AG09309 (cell line): ENCODE measurements around the gene TMEM129.

Experiments
- DNase-seq: peaks from one replicate; pipeline ENCODE4 v3.0.0-alpha.2; 2010; ENCODE audit warnings: low read depth
- H3K4me3 ChIP-seq: 2 replicates; pipeline ENCODE4 v1.5.1; 2011; ENCODE audit warnings: mild to moderate bottlenecking, low read depth, low read length, moderate library complexity; ENCODE audit not compliant: control insufficient read depth
- CTCF ChIP-seq: IDR thresholded peaks from 2 replicates; pipeline ENCODE4 v1.5.1; 2011; ENCODE audit warnings: mild to moderate bottlenecking, low read depth, low read length, inconsistent platforms; ENCODE audit not compliant: insufficient read depth, control insufficient read depth; ENCODE audit errors: missing control alignments

TMEM129 gene

GRCh38 chr4:1716065-1716945 is 4.8 kb downstream of the TMEM129 start:
- H3K4me3 ChIP-seq = no peak overlapping the region
- DNase-seq = no peak
- TF ChIP-seq CTCF = no peak

- TF ChIP-seq CTCF = no peak
- no peak for DNase-seq
- H3K4me3 ChIP-seq = no peak overlapping the region
Observed at GRCh38 chr4:1715002-1715758, 5.9 kb downstream of the TMEM129 start.

DNA sequence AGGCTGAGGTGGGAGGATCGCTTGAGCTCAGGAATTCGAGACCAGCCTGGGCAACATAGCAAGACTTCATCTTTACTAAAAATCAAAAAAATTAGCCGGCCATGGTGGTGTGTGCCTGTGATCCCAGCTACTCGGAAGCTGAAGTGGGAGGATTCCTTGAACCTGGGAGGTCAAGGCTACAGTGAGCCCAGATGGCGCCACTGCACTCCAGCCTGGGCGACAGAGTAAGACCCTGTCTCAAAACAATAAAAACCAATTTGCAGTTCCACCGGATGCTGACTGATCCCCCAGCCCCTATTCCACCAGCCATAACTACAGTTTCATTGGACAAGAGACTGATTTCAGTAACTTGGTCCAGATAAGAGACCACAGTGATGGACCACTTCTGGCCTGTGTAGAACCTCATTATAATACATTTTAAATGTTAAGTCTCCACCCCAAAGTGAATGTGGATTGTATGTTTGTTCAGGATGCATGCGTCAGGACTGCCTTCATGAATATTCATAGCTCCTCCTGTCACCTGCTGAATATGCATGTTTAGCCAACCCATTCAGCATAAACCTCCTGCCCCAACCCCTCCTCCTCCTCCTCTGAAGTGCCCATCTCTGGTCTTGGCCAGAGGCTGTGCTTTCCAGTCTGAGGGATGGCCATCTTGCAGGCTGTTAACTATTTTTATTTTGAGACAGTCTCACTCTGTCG is 6.7 kb downstream of the TMEM129 start:
- H3K4me3 ChIP-seq = no peak overlapping the region
- no peak for DNase-seq

GRCh38 chr4:1713003-1713851 is 7.9 kb downstream of the TMEM129 start:
- no peak for TF ChIP-seq CTCF
- no peak for DNase-seq

More for the DNA sequence above, 6.7 kb downstream of the TMEM129 start:
- TF ChIP-seq CTCF = no peak

GRCh38 chr4:1712216-1713002 is 8.7 kb downstream of the TMEM129 start, which contains the start of gene SLBP:
Gene SLBP, minus strand, starts transcription at chr4:1712319. Its CDS starts 131 bp downstream, at chr4:1712188.
- peak within 1 kb of the TSS; percentile 80 for H3K4me3 ChIP-seq
- TF ChIP-seq CTCF = no peak
- peak; percentile 58 for DNase-seq

More at GRCh38 chr4:1713003-1713851, 7.9 kb downstream of the TMEM129 start:
- H3K4me3 ChIP-seq = peak overlapping the region; percentile 59
